HG03159 (cell line): ENCODE results near the gene C22orf23.

Experiments
- ATAC-seq: cut with Tn5 transposase; IDR thresholded peaks from one replicate; pipeline ENCODE4 v1.9.1; 2021; ENCODE audit warnings: mild to moderate bottlenecking, moderate library complexity; ENCODE audit not compliant: unreplicated experiment

C22orf23 gene

GRCh38 chr22:37926771-37927636 is 26.4 kb downstream of the C22orf23 start:
- ATAC-seq = no peak

- ATAC-seq = no peak
Observed at GRCh38 chr22:37926358-37926757, 27.0 kb downstream of the C22orf23 start.

- no peak for ATAC-seq
Observed at GRCh38 chr22:37925767-37926166, 27.6 kb downstream of the C22orf23 start.

- ATAC-seq = no peak
Observed at GRCh38 chr22:37925330-37925729, 28.1 kb downstream of the C22orf23 start.

GRCh38 chr22:37924386-37925065 is 28.9 kb downstream of the C22orf23 start:
- no peak for ATAC-seq

GRCh38 chr22:37923927-37924326 is 29.5 kb downstream of the C22orf23 start:
- ATAC-seq = no peak

GRCh38 chr22:37922191-37922590 is 31.2 kb downstream of the C22orf23 start:
- ATAC-seq = no peak

- no peak for ATAC-seq
Observed at GRCh38 chr22:37920126-37920525, 33.3 kb downstream of the C22orf23 start.

- ATAC-seq = no peak
Observed at GRCh38 chr22:37918580-37919270, 34.7 kb downstream of the C22orf23 start.

- ATAC-seq = no peak
Observed at GRCh38 chr22:37917874-37918548, 35.4 kb downstream of the C22orf23 start.

GRCh38 chr22:37916311-37916710 is 37.1 kb downstream of the C22orf23 start:
- no peak for ATAC-seq

GRCh38 chr22:37913233-37913721 is 40.1 kb downstream of the C22orf23 start:
- ATAC-seq = no peak

GRCh38 chr22:37912171-37912570 is 41.2 kb downstream of the C22orf23 start:
- ATAC-seq = no peak

GRCh38 chr22:37911697-37912096 is 41.7 kb downstream of the C22orf23 start:
- ATAC-seq = no peak

GRCh38 chr22:37910890-37911672 is 42.3 kb downstream of the C22orf23 start:
- no peak for ATAC-seq

- ATAC-seq = no peak
Observed at GRCh38 chr22:37909766-37910165, 43.6 kb downstream of the C22orf23 start.

GRCh38 chr22:37907036-37907954 is 46.1 kb downstream of the C22orf23 start:
- no peak for ATAC-seq

GRCh38 chr22:37906364-37907008 is 46.9 kb downstream of the C22orf23 start:
- peak; percentile 28 for ATAC-seq
